ENCODE data around the gene C1QL3. TPM values are rescaled to one million over a fixed set of nuclear protein-coding genes. Genes with fewer than 3 reads are reported as not detected.
A peak's percentile ranks its signal among the peaks of the same experiment; 100 is the strongest.

C1QL3 gene
- 0.57 and 0.68 TPM in 2 replicates for polyA plus RNA-seq
- polyA minus RNA-seq, result 1.0 and 1.2 TPM in 2 replicates

- H3K9me2 ChIP-seq (ENCODE audit: insufficient read depth, low read length), result no peaks in the 10 kb centered on the region
- no peaks in the 10 kb centered on the region for H3F3A ChIP-seq (ENCODE audit: insufficient read depth, low read length, poor library complexity, severe bottlenecking)
- H3K36me3 ChIP-seq (ENCODE audit: insufficient read depth, low read length), result no peaks in the 10 kb centered on the region
- no peaks in the 10 kb centered on the region for H4K20me1 ChIP-seq (ENCODE audit: insufficient read depth)
- TF ChIP-seq SMC3 (conservative IDR thresholded peaks at IDR 0.05; ENCODE audit: poor library complexity) (no peak), EZH2 (IDR thresholded peaks at IDR 0.05; ENCODE audit: borderline replicate concordance, insufficient read depth, low read length, poor library complexity, severe bottlenecking) (peak; percentile 32), POLR2AphosphoS5 (IDR thresholded peaks at IDR 0.05) (peak; percentile 11)
- H3K4me2 ChIP-seq (ENCODE audit: low read length), result peak within 1 kb of the TSS; percentile 4
- no peaks in the 10 kb centered on the region for H3K9me3 ChIP-seq (ENCODE audit: low read length)
- peaks cover 93% of the 10 kb centered on the region for H3K27me3 ChIP-seq (ENCODE audit: insufficient read depth, low read depth, low read length)
- H2AFZ ChIP-seq (ENCODE audit: low read depth, low read length), result no peak within 1 kb of the TSS
- peak within 1 kb of the TSS; percentile 64 for H3K4me3 ChIP-seq (ENCODE audit: low read length)
- H3K27ac ChIP-seq (ENCODE audit: low read length), result no peak within 1 kb of the TSS
- H3K9ac ChIP-seq (ENCODE audit: low read length), result no peak within 1 kb of the TSS
- no peaks in the 10 kb centered on the region for H3K79me2 ChIP-seq (replicated peaks; ENCODE audit: insufficient read depth, low read length)
Measured at GRCh38 chr10:16521311-16522016, at the start of gene C1QL3. Gene C1QL3, minus strand, starts transcription at chr10:16521879. Its CDS starts 814 bp downstream, at chr10:16521065.

- no peaks in the 10 kb centered on the region for H3K79me2 ChIP-seq (replicated peaks; ENCODE audit: insufficient read depth, low read length)
- no peak for TF ChIP-seq TAF1 (IDR thresholded peaks at IDR 0.05; ENCODE audit: low read depth)
- TF ChIP-seq SMC3 (conservative IDR thresholded peaks at IDR 0.05; ENCODE audit: poor library complexity), result no peak
- TF ChIP-seq RAD21 (conservative IDR thresholded peaks at IDR 0.05), result no peak
- no peak for TF ChIP-seq POLR2AphosphoS5 (IDR thresholded peaks at IDR 0.05)
- no peak for TF ChIP-seq EZH2 (IDR thresholded peaks at IDR 0.05; ENCODE audit: borderline replicate concordance, insufficient read depth, low read length, poor library complexity, severe bottlenecking)
- no peak for TF ChIP-seq REST (IDR thresholded peaks at IDR 0.05; ENCODE audit: borderline replicate concordance)
- TF ChIP-seq CTCF (IDR thresholded peaks at IDR 0.05; ENCODE audit: poor library complexity, severe bottlenecking), result no peak
- no peak for TF ChIP-seq MXI1 (conservative IDR thresholded peaks at IDR 0.05; ENCODE audit: poor library complexity, severe bottlenecking)
- TF ChIP-seq EP300 (conservative IDR thresholded peaks at IDR 0.05; ENCODE audit: poor library complexity, severe bottlenecking), result no peak
- no peak overlapping the region for H3K4me2 ChIP-seq (ENCODE audit: low read length)
- no peak overlapping the region for H2AFZ ChIP-seq (ENCODE audit: low read depth, low read length)
- no peak overlapping the region for H3K9ac ChIP-seq (ENCODE audit: low read length)
- no peaks in the 10 kb centered on the region for H3K9me3 ChIP-seq (ENCODE audit: low read length)
- no peak overlapping the region for H3K27ac ChIP-seq (ENCODE audit: low read length)
- H3K27me3 ChIP-seq (ENCODE audit: insufficient read depth, low read depth, low read length), result no peaks in the 10 kb centered on the region
- H4K20me1 ChIP-seq (ENCODE audit: insufficient read depth), result no peaks in the 10 kb centered on the region
- no peaks in the 10 kb centered on the region for H3F3A ChIP-seq (ENCODE audit: insufficient read depth, low read length, poor library complexity, severe bottlenecking)
- no peak overlapping the region for H3K4me3 ChIP-seq (ENCODE audit: low read length)
- no peaks in the 10 kb centered on the region for H3K36me3 ChIP-seq (ENCODE audit: insufficient read depth, low read length)
- no peaks in the 10 kb centered on the region for H3K9me2 ChIP-seq (ENCODE audit: insufficient read depth, low read length)
Measured at GRCh38 chr10:16570731-16571130, 49.1 kb upstream of the C1QL3 start.

Data from neural cell (in vitro differentiated cells).